Endometrium (tissue), 2 donors: ENCODE data around the gene GRID2IP.

Experiments used
- FAIRE-seq: peaks from 2 replicates; lab custom pipeline; 2012; peaks lifted over from hg19 to GRCh38; lab: Jason Lieb, UNC
- donor health status: control.
- donor health status: control.

The GRID2IP gene

DNA sequence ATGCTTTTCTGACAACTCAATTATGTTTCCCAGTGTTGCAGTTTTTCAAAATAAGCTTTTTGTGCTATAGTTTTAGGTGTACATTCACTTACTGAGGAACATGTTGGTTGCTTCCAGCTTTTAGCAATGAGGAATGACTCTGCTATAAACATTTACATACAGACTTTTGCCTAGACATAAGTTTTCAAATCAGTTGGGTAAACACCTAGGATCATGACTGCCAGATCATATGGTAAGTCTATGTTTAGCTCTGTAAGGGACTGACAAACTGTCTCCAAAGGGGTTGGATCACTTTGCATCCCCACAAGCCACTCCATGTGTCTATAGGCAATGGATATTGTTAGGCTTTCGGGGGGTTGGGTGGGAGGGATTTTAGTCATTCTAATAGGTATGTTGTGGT lies 10.8 kb upstream of the GRID2IP start:
- FAIRE-seq: no peak

DNA sequence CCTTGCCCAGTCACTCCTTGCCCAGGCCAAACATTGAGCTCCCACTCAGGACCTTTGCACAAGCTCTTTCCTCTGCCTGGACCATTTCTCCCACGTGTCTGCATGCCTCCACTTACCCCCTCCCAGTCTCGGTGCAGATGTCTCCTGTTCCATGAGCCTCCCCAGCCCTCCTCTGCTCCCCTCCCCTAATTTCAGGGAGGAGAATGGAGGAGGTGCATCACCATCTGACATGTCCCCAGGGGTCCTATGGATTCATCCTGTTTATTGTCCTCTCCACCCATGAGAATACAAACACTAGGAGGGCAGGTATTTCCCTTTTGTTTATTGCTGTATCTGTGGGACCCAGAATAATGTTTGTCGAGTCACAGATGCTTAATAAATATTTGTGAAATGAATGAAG lies 8.6 kb upstream of the GRID2IP start:
- no peak for FAIRE-seq

DNA sequence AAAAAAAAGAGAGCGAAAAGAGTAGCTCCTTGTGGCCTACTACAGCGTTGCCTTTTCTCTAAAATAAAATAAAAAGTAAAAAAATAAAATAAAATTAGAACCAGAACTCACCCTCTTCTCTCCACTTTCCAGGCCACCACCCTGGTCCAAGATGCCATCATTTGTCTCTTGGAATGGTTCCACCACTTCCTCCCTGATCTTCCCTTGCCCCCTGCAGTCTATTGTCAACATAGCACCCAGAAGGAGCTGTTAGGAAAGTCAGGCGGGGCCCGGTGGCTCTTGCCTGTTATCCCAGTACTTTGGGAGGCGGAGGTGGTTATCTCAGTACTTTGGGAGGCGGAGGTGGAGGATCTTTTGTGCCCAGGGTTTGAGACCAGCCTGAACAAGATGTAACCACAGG lies 7.6 kb upstream of the GRID2IP start:
- no peak for FAIRE-seq

DNA sequence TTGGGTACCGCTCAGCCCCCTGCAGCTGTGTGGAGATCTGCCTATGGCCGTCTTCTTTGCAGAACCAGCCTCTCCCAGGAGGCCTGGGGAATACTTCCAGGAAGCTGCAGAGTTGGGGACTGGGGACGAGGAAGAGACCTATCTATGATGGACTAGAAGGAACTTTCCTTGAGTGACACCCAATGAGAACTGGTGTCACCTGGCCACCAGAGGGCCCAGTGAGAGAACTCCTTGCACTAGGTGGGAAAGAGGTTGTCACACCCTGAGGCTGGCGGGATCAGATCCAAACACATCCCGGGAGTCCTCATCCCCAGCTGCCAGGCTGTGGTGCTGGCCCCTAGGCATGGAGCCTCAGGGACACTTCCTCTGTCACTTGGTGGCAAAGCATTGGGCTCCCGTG lies 4.9 kb upstream of the GRID2IP start:
- FAIRE-seq: no peak

DNA sequence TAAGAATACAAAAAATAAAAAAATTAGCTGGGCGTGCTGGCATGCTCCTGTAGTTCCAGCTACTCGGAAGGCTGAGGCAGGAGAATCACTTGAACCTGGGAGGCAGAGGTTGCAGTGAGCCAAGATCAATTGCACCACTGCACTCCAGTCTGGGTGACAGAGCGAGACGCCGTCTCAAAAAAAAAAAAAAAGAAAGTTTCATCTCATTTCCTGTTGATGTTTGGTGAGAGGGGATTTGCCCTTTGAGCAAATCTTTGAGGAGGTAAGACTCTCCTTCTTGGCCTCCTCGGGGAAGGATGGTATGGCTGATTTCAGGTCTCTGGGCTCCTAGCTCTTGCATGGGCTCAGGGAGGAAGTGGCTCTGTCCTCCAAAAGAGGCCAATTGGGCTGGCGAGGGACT lies 3.6 kb upstream of the GRID2IP start:
- FAIRE-seq: no peak

DNA sequence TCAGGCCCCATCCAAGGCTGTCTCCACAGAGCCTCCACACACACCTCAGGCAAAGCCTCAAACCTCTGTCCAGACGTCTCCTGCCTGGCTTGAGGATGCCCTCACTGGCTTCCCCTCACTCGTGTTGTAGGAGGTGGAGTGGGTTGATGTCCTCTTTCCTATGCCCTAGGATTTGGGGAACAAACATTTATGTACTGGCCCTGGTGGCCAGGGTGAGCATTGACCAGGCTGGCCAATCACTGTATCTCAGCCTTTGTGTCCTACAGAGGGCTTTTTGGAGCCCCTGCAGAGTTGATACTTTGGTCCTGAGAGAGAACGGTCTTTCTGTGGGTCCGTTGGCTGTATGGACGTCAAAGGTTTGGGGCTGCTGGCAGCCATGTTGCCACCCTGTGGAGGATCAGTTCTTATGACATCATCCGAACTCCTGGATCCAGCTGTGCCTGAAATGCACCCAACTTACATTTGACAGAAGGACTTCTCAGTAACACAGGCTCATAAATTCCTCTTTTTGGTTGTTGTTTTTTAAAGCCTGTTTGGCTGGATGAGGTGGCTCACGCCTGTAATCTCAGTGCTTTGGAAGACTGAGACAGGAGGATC lies 2.3 kb upstream of the GRID2IP start:
- no peak for FAIRE-seq

DNA sequence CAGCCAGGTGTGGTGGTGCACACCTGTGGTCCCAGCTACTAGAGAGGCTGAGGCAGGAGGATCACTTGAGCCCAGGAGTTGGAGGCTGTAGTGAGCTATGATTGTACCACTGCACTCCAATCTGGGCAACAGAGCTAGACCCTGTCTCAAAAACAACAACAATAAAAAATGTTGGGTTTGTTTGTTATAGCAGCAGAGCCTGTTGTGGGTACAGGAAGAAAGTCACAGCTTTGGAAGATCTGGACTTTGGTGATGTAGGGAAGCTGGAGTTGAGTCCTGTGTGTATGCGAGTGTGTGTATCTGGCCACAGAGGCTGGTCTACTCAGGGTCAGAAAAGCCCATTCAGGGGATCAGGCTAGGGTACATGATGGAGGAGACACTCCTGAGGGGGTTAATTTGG lies 3.9 kb downstream of the GRID2IP start:
- FAIRE-seq: no peak

DNA sequence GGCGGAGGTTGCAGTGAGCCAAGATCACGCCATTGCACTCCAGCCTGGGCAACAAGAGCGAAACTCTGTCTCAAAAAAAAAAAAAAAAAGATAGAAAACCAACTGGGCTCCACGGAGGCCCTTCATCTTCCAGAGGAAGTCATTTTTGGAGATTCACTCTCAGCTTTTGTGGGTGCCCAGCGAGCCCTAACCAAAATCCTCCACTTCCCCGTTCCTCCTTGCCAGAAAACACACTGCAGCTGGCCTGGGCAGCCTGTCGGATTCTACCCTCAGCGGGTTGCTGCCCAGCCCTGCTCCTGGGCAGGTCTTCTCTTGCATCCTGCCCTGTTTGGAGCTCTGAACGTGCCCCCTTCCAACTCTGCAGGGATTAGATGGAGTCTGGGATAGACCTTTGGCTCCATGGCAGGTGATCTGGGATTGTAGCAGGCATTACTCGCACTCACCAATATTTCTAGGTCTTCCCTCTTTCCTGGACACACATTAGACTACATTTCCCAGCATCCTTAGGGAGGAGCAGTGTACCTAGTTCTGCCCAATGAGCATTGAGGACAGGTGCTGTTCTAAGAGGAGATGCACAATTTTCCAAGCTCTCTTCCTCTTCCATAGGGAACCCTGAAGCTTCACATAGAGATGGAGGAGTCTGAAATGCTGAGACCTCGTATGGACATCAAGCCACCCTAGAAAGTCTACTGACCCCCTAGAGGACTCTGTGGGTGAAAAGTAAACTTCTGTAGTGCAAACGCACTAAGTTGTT lies 4.6 kb downstream of the GRID2IP start:
- FAIRE-seq: no peak

DNA sequence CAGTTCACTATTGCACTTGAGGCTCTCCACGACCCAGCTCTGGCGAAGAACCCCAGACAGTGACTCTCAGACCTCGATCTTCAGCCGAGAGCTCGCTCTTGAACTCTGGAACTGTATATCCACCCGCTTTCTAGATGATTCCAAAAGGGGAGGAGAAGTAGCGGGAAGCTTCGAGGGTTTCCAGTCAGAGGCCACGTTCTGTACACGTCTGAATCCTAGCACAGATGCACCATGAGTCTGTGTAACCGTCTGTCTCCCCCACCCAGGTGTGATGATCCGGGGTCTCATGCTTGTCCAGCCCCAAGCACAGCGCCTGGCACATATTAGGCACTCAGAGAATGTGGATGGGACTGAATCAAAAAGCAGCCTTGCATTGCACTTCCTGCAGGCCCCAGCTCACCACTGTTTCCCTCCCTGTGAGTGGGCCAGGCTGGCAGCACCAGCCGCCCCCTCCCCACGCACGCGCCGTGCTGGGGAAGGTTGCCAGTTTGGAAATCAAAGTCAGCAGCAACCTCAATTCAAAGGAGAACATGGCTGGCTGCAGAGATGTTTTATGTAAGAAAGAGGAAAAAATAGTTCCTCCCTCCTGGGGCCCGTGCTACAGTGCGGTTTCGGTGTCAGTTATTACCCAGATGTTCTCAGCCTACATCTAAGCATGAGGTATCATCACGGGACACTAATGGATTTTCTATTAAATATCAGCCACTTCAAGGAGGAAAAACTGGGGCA lies 5.7 kb downstream of the GRID2IP start:
- no peak for FAIRE-seq

DNA sequence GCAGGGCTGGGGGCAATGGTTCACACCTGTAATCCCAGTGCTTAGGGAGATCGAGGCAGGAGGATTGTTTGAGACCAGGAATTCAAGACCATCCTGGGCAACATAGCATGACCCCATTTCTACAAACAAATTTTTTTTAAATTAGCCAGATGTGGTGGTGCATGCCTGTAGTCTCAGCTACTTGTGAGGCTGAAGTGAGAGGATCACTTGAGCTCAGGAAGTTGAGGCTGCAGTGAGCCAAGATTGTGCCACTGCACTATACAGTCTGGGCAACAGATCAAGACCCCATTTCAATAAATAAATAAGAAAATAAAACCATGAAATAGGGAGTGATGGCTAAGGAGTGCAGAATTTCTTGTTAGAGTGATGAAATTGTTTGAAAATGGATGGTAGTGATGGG lies 8.9 kb downstream of the GRID2IP start:
- FAIRE-seq: no peak

DNA sequence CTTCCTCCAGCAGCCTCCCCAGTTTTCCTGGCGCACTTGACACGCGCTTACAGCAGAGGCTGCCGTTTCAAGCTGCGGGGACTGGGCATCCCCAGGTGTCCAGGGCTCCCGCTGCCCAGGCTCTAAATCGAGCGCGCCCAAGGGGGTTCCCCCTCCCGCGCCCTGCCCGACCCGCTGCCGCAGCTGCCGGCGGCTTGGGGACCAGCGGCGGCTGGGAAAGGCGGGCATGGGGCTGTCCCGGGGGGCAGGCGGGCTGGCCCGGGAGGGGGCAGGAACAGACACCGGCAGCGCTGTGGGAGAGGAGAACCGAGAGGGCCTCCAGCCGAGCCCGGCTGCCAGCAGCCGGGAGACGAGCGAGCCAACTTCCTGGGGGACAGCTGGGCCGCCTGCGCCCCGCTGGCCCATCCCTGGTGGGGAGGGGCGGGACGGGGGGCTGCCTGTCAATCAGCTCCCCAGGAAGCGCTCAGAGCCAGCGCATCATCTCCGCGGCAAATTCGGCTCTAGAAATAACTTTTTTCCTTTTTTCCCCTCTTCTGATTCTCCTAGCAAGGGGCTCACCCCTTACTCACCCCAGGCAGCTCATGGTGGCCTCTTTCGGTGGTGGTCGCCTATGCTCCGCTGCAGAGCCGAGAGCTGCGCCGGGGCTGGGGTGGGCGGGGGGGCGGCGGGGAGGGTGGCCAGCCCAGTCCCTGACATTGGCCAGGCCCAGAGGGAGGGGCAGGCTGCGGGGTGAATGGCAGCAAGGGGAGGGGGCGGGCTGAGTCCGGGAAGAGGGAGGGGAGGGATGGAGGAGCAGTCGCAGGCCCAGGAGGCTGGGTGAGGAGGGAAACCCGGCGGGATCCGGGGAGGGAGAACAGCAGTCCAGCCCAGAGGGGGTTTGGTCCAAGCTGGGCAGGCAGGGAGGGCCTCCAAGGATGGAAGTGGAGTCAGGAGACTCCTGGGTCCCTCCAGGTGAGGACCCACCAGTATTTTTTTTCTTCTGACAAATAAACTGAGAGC lies 14.7 kb downstream of the GRID2IP start:
- no peak for FAIRE-seq

DNA sequence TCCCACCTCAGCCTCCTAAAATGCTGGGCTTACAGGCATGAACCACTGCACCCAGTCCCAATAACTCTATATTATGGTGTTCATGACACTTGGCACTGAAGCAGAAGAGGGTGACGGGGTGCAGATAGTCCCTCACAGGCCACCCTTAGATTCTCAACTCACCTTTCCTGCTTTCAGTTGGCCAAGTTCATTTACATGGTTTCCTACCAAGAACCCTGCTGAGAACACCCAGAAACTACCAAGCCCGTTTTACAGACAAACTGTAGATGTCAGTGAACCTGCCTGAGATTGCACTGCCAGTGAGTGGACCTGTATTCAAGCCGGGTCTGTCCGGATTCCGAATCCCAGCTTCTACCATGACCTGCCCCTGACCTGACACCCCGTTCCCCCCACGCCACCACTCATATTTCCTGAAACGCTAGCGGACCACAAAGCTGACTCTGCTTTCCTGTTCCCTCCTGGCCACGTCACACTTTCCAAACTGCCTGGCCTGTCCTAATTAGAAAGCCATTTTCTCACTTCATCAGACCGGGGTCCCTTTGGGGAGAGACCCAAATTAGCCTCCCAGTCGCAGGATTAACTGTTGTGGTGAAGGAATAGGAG lies 17.3 kb downstream of the GRID2IP start:
- no peak for FAIRE-seq

DNA sequence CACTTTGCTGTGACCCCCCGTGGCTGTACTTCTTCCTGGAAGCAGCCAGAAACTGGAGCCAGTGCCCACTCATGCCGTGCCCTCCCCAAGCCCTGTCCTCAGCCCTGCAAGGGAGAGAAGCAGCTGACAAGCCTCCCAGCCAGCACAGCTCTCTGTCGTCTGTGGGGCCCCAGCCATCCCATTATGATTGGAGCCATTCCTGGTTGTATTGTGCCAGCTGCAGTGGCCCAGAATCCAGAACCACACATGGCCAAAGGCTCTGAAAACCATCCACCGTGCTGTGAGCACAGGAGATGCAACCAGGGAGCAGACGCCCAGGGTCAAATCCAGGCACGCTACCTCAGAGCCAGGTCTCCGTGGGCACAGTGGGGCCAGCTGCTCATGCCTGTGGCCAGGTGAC lies 18.7 kb downstream of the GRID2IP start:
- no peak for FAIRE-seq

DNA sequence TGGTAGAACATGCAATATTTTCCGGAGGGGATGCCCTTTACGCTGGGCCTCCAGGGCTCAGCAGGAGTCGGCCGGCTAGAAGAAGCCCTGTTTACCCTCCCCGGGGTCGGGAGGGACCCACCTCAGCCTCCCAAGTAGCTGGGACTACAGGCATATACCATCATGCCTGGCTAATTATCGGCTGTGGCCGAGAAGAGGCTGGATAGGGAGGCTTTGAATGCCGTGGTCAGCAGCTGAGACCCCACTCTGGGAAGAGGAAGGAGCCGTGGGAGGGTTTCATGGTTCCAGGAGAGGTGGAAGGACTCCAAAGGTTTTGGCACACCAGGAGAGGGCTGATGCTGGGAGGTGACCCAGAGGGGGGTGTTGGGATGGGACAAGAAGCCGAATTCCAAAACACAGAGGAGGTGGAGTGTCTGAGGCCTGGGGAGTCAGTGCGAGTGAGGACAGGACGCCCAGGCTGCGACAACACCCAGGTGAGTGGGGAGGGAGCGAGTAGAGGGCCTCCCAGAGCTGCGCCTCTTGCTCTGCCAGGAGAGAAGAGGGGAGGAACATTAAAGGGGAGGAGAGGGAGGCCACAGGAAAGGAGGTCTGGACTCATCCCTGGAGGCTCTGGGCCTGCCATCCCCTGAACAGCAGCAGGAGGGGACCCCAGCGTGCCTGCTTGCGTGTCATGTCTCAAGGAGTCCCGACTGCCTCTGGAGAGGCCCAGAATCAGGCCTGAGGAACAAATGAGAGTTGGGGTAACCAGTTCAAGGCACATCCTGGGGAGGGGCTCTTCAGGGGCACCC lies 19.6 kb downstream of the GRID2IP start:
- no peak for FAIRE-seq

DNA sequence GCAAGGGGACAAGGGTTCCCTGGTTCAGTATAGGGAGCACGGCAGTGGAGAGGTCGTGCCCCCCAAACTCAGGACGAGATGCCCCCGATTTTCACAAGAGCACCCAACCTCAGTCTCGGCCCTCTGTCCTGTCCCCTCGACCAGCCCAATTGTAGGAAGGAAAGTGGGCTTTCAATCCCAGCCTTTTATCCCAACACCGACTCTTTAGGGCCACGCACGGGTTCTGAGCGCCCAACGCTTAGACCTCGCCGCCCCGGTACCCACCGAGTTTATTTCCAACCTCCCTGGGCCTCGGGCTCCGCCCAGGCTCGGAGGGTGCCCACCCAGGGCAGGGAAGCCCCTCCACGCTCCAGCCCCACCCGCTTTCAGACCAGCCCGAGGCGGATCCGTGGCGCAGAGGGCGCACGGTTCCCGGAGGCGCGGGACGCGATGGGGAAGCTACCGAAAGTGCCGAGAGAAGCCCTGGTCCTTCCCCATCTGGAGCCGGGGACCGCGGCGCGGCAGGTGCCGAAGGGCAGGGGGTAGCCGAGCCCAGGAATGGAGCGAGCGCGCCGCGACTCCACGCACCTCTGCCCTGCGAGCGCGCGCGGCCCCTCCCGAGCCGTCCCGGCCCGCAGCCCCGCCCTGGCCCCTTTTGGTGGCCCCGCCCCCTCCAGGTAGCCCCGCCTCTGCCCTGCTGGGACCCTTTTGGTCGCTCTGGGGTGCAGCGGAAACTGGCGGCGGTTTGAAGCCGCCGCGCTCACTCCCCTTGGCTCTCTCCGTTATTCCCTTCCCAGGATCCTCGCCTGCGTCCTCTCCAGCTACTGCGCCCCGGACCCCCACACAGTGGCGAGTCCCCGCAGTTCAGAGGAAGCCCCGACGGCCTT lies 20.4 kb downstream of the GRID2IP start:
- no peak for FAIRE-seq

DNA sequence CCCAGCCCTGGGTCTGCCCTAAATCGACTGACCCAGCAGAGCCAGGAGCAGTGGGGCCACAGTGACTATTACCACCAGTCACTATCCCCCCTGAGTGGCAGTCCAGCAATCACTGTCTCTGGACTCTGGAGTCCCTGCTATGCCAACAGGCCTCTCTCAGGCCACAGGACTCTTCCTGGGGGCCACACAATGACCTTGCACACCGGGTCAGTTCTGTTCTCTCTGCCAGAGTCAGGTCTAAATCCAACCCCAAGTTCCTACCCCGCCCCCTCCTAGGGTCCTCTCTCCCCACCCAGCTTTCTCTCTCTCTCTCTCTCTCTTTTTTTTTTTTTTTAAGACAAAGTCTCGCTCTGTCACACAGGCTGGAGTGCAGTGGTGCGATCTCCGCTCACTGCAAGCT lies 21.6 kb downstream of the GRID2IP start:
- FAIRE-seq: no peak

DNA sequence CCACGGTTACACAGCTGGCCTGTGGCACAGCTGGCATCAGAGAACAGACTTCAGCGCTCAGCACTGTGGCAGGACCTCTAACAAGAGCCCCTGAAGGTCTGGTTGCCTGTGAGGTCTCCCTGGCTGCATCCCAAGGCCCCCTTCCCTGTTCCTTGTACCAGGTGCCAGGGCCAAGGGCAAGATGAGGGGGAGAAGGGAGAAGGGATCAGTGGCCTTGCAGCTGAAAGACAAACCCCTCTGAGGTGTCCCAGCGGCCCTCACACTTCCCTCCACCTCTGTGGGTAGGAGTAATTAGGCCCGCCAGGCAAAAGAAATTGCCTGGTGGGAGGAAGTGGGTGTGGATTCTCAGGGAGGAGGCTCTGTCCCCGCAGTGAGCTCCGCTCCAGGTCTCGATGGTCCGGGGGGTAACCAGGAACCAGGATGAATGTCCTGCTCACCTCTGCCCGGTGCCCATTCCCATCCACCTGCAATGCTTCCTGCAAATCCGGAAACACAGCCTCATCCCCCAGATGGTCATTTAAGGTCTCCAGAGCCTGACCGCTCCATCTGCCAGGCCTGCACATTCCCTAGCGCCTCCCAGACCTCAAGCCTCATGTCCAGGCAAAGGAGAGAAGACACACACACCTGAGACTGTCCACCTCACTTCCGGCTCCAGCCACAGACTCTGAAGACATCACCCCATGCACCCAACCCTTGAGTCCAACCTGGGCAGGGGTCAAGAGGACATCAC lies 22.7 kb downstream of the GRID2IP start:
- no peak for FAIRE-seq

DNA sequence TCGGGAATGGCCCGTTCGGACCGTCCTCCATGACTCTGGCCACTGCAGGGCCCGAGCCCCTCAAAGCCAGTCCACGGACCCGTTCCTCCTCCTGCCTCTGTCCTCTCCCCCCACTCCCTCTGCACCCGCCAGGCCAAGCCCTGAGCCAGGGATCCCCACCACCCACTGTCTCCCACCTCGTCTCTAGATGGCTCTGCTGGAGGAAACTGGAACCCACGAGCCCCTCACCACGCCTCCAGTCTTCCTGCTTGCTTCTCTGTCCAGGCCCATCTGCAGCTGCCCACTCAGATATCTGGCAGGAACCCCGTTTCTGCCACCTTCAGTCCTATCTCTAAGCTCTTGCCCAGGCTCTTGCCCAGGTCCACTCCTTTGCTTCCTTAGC lies 24.3 kb downstream of the GRID2IP start:
- no peak for FAIRE-seq
